Liver (tissue), 3 donors: ENCODE measurements around the gene PPIA.

Experiments used
- EGR1 ChIP-seq, 2 donors: IDR thresholded peaks; 2 replicates each; pipeline ENCODE4 v1.6.1; 2016 to 2018; ENCODE audit warnings: antibody characterized with exemption in 2 of 2, low read depth in 2 of 2
- TF ChIP-seq, protein P1 (sequence below): fragments of 150-350 bp; IDR thresholded peaks from 2 replicates; pipeline ENCODE4 v1.5.1; 2017; ENCODE audit warnings: improper control_type of control experiment, low read depth, low read length; ENCODE audit not compliant: missing input control
- TF ChIP-seq, protein P2 (sequence below): IDR thresholded peaks from 2 replicates; pipeline ENCODE4 v1.6.1; 2016; ENCODE audit warnings: antibody characterized with exemption
- TF ChIP-seq, protein P3 (sequence below): IDR thresholded peaks from 2 replicates; pipeline ENCODE4 v1.6.1; 2016; ENCODE audit warnings: antibody characterized with exemption, mild to moderate bottlenecking
- donor health status: healthy.
- donor health status: healthy.

DNA sequence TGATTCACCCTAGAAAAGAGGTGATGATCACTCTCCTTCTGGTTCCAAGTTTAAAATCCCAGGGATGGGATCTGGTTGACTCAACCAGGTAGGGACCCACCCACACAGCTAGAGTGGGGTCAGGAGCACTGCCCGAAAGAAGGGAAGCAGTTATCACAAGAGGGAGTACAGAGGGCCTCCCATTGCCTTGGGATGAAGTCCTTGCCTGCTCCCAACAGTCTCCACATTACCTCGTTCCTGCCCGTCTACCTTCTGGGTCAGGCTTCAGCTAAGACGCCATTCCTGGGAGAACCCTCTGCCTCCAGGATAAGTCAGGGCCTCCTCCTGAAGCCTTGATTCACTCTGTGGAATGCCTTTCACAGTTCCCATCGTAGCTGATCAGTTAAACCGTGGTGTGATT lies 24.0 kb upstream of the PPIA start:
- TF ChIP-seq, protein P1, sequence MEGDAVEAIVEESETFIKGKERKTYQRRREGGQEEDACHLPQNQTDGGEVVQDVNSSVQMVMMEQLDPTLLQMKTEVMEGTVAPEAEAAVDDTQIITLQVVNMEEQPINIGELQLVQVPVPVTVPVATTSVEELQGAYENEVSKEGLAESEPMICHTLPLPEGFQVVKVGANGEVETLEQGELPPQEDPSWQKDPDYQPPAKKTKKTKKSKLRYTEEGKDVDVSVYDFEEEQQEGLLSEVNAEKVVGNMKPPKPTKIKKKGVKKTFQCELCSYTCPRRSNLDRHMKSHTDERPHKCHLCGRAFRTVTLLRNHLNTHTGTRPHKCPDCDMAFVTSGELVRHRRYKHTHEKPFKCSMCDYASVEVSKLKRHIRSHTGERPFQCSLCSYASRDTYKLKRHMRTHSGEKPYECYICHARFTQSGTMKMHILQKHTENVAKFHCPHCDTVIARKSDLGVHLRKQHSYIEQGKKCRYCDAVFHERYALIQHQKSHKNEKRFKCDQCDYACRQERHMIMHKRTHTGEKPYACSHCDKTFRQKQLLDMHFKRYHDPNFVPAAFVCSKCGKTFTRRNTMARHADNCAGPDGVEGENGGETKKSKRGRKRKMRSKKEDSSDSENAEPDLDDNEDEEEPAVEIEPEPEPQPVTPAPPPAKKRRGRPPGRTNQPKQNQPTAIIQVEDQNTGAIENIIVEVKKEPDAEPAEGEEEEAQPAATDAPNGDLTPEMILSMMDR = no peak
- TF ChIP-seq, protein P2, sequence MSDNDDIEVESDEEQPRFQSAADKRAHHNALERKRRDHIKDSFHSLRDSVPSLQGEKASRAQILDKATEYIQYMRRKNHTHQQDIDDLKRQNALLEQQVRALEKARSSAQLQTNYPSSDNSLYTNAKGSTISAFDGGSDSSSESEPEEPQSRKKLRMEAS = no peak
- TF ChIP-seq, protein P3, sequence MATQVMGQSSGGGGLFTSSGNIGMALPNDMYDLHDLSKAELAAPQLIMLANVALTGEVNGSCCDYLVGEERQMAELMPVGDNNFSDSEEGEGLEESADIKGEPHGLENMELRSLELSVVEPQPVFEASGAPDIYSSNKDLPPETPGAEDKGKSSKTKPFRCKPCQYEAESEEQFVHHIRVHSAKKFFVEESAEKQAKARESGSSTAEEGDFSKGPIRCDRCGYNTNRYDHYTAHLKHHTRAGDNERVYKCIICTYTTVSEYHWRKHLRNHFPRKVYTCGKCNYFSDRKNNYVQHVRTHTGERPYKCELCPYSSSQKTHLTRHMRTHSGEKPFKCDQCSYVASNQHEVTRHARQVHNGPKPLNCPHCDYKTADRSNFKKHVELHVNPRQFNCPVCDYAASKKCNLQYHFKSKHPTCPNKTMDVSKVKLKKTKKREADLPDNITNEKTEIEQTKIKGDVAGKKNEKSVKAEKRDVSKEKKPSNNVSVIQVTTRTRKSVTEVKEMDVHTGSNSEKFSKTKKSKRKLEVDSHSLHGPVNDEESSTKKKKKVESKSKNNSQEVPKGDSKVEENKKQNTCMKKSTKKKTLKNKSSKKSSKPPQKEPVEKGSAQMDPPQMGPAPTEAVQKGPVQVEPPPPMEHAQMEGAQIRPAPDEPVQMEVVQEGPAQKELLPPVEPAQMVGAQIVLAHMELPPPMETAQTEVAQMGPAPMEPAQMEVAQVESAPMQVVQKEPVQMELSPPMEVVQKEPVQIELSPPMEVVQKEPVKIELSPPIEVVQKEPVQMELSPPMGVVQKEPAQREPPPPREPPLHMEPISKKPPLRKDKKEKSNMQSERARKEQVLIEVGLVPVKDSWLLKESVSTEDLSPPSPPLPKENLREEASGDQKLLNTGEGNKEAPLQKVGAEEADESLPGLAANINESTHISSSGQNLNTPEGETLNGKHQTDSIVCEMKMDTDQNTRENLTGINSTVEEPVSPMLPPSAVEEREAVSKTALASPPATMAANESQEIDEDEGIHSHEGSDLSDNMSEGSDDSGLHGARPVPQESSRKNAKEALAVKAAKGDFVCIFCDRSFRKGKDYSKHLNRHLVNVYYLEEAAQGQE = no peak
- TF ChIP-seq EGR1 (IDR thresholded peaks at IDR 0.05; ENCODE audit: low read depth in 2 of 2) = no peak
